Keratinocyte (primary cell): ENCODE results near the gene SPOCD1. TPM values are rescaled to one million over a fixed set of nuclear protein-coding genes. Genes with fewer than 3 reads are reported as not detected.
"Not testable (repeated sequence)": the region's sequence is repeated elsewhere in the genome, so short reads cannot be mapped to it uniquely, and the experiment has no call there.

Source experiments
- DNase-seq: peaks from one replicate; pipeline ENCODE4 v3.0.0-alpha.2; 2011; ENCODE audit warnings: low read depth, missing footprints, low spot score
- FAIRE-seq: peaks from 2 replicates; lab custom pipeline; 2011; peaks lifted over from hg19 to GRCh38; lab: Jason Lieb, UNC
- H2AFZ ChIP-seq: 2 replicates; pipeline ENCODE4 v1.6.0; 2012; ENCODE audit warnings: low read length, control low read depth, inconsistent platforms; ENCODE audit not compliant: control insufficient read depth
- H3K27ac ChIP-seq: 2 replicates; pipeline ENCODE4 v1.5.1; 2011; ENCODE audit warnings: low read length; ENCODE audit not compliant: control insufficient read depth, insufficient read depth
- H3K27me3 ChIP-seq: 3 replicates; pipeline ENCODE4 v1.6.0; 2011; ENCODE audit warnings: low read length; ENCODE audit not compliant: control insufficient read depth, insufficient read depth; ENCODE audit errors: extremely low read depth
- H3K36me3 ChIP-seq, 2 experiments: 2 replicates in 1 of 2; 3 replicates in 1 of 2; pipeline ENCODE4 v1.5.1; 2011; ENCODE audit warnings: low read length in 2 of 2, mild to moderate bottlenecking in 1 of 2; ENCODE audit not compliant: control insufficient read depth in 2 of 2, insufficient read depth in 2 of 2; ENCODE audit errors: extremely low read depth in 1 of 2
- H3K4me1 ChIP-seq: 3 replicates; pipeline ENCODE4 v1.5.1; 2011; ENCODE audit warnings: low read length; ENCODE audit not compliant: control insufficient read depth, insufficient read depth; ENCODE audit errors: extremely low read depth
- H3K4me2 ChIP-seq: 3 replicates; pipeline ENCODE4 v1.6.0; 2011; ENCODE audit warnings: low read depth, low read length; ENCODE audit not compliant: control insufficient read depth, insufficient read depth; ENCODE audit errors: extremely low read depth
- H3K4me3 ChIP-seq, 3 experiments: fragments of 200-600 bp in 1 of 3; sonication (generic) in 1 of 3; 2 replicates in 2 of 3; 3 replicates in 1 of 3; pipeline ENCODE4 v1.5.1; 2011 to 2016; ENCODE audit warnings: low read length in 3 of 3, mild to moderate bottlenecking in 3 of 3, control low read depth in 2 of 3, inconsistent platforms in 1 of 3, low read depth in 1 of 3, mixed read lengths in 1 of 3, mixed run types in 1 of 3, moderate library complexity in 1 of 3; ENCODE audit not compliant: control insufficient read depth in 2 of 3, insufficient read depth in 2 of 3; ENCODE audit errors: extremely low read depth in 1 of 3
- H3K79me2 ChIP-seq: 2 replicates; pipeline ENCODE4 v1.6.0; 2012; ENCODE audit warnings: low read length; ENCODE audit not compliant: control insufficient read depth, insufficient read depth
- H3K9ac ChIP-seq: 3 replicates; pipeline ENCODE4 v1.6.0; 2011; ENCODE audit warnings: low read length; ENCODE audit not compliant: control insufficient read depth, insufficient read depth; ENCODE audit errors: extremely low read depth
- H3K9me1 ChIP-seq: 3 replicates; pipeline ENCODE4 v1.6.0; 2011; ENCODE audit warnings: low read length; ENCODE audit not compliant: control insufficient read depth, insufficient read depth; ENCODE audit errors: extremely low read depth
- H3K9me3 ChIP-seq: 2 replicates; pipeline ENCODE4 v1.5.1; 2012; ENCODE audit warnings: low read depth, low read length; ENCODE audit not compliant: control insufficient read depth
- H4K20me1 ChIP-seq: 3 replicates; pipeline ENCODE4 v1.6.0; 2011; ENCODE audit warnings: low read length; ENCODE audit not compliant: control insufficient read depth, insufficient read depth; ENCODE audit errors: extremely low read depth
- EZH2 ChIP-seq: IDR thresholded peaks from one replicate; pipeline ENCODE4 v1.6.1; 2012; ENCODE audit warnings: inconsistent platforms, mild to moderate bottlenecking, low read length, moderate library complexity
- dilution Hi-C: fragments of 300-500 bp; cut with MboI; formaldehyde crosslinking; loops from one replicate; pipeline ENCODE4 v1.7.0; 2020; ENCODE audit warnings: low sequenced_read_pairs; ENCODE audit not compliant: extremely low pct_ligation_motif_present
- polyA plus RNA-seq, 5 experiments: library from polyadenylated mRNA; depleted of rRNA in 3 of 5; stranded (reverse) in 3 of 5; stranded (forward) in 1 of 5; unstranded in 1 of 5; fragments of >200 nt; gene quantifications; 1 replicate in 1 of 5; 2 replicates in 3 of 5; 3 replicates in 1 of 5; pipeline versions ENCODE4 v1.2.1 to v1.2.3, GENCODE V29; 2011 to 2012; ENCODE audit warnings: missing spikeins in 2 of 5, low read depth in 1 of 5, low replicate concordance in 1 of 5
- TF ChIP-seq, protein P1 (sequence below), 3 experiments: IDR thresholded peaks in 1 of 3; conservative IDR thresholded peaks in 1 of 3; optimal IDR thresholded peaks in 1 of 3; 2 replicates in 2 of 3; 3 replicates in 1 of 3; pipeline versions ENCODE3 to v1.5.1; 2011; ENCODE audit warnings: low read length in 3 of 3, mild to moderate bottlenecking in 3 of 3, moderate library complexity in 2 of 3, control low read depth in 1 of 3, inconsistent platforms in 1 of 3; ENCODE audit not compliant: insufficient read depth in 2 of 3; ENCODE audit errors: extremely low read depth in 1 of 3

Gene SPOCD1
- polyA plus RNA-seq, 1 donor (not counting 4 experiments of a cell fraction or from before 2014, with no cell fraction given), result 4.7 TPM

DNA sequence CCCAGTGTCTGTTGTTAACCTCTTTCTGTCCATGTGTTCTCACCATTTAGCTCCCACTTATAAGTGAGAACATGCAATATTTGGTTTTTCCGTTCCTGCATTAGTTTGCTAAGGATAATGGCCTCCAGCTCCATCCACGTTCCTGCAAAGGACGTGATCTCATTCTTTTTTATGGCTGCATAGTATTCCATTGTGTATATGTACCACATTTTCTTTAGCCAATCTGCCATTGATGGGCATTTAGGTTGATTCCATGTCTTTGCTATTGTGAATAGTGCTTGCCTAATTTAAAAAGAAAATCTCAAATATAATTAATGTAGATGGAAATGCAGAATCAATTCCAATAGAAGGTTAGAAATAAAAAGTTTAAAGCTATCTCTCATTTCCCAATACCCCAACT, 679 bp upstream of the SPOCD1 start:
- DNase-seq, FAIRE-seq, H3K4me1 ChIP-seq, H2AFZ ChIP-seq, dilution Hi-C loops, H3K36me3 ChIP-seq, H3K4me3 ChIP-seq, H3K27me3 ChIP-seq, H3K9me1 ChIP-seq, H3K79me2 ChIP-seq, H3K9me3 ChIP-seq, H3K4me2 ChIP-seq, H3K27ac ChIP-seq, H3K9ac ChIP-seq, H4K20me1 ChIP-seq: not testable (repeated sequence)

DNA sequence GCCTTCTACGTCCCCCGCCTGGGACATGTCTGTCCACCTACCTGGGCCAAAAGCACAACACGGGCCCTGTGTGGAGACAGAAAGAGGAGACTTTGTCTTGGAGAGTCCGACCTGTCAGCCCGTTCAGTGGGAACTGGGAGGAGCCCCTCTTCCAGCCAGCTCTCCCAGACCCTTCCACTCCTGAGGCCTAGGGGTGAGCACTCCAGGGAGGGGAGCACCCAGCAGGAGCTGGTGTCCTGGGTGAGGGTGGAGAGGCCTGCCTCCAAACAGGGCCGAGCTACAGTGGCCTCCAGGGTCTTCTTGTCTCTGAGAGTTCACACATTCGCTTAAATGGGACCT, 546 bp downstream of the SPOCD1 start:
- Histone ChIP-seq H3K9me1 (no peaks in the 10 kb centered on the region), H3K79me2 (no peaks in the 10 kb centered on the region), H2AFZ (no peak overlapping the region), H3K27me3 (no peaks in the 10 kb centered on the region), H3K36me3 (no peaks in the 10 kb centered on the region), H3K9ac (no peak overlapping the region), H4K20me1 (no peaks in the 10 kb centered on the region), H3K4me3 (no peak overlapping the region), H3K9me3 (no peaks in the 10 kb centered on the region), H3K4me1 (no peaks in the 10 kb centered on the region), H3K4me2 (no peak overlapping the region), H3K27ac (no peak overlapping the region)
- FAIRE-seq (no peak), DNase-seq (no peak)
- dilution Hi-C loops, result no loop called here
- no peak for TF ChIP-seq EZH2
- TF ChIP-seq, protein P1, sequence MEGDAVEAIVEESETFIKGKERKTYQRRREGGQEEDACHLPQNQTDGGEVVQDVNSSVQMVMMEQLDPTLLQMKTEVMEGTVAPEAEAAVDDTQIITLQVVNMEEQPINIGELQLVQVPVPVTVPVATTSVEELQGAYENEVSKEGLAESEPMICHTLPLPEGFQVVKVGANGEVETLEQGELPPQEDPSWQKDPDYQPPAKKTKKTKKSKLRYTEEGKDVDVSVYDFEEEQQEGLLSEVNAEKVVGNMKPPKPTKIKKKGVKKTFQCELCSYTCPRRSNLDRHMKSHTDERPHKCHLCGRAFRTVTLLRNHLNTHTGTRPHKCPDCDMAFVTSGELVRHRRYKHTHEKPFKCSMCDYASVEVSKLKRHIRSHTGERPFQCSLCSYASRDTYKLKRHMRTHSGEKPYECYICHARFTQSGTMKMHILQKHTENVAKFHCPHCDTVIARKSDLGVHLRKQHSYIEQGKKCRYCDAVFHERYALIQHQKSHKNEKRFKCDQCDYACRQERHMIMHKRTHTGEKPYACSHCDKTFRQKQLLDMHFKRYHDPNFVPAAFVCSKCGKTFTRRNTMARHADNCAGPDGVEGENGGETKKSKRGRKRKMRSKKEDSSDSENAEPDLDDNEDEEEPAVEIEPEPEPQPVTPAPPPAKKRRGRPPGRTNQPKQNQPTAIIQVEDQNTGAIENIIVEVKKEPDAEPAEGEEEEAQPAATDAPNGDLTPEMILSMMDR (optimal IDR thresholded peaks at IDR 0.05 in 1 of 3, IDR thresholded peaks at IDR 0.05 in 1 of 3, conservative IDR thresholded peaks at IDR 0.05 in 1 of 3; ENCODE audit: extremely low read depth in 1 of 3, insufficient read depth in 2 of 3, low read length in 3 of 3), result no peak

DNA sequence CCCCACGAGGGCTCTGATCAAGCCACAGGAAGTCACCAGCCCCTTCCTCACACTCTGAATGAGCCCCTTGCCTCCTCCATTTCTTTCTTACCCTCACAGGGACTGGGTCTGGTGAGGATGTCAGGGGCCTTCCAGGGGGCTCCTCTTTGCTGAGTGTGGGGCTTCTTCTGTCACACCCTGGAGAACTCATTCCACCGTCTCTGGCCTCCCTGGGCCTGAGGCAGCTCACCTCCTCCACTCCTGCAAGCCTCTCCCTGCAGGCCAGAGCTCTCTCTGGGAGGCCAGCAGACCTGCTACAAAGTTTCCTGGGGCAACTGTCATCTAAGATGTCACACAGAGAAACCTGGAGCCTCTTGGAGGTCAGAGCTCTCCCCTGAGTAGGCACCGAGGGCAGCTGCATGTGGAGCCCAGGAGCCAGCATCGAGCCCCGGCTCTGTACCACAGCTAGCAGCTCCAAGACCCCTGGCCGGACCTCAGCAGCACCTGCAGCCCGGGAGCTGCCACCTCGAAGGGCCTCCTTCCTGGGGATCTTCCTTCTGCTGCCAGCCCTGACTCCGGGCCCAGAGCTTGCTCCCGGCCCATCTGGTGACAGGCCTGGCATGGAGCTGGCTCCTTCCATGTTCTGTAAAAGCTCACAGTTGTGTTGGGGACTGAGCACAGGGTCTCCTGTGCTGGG, 1.1 kb downstream of the SPOCD1 start:
- no peak overlapping the region for H2AFZ ChIP-seq
- DNase-seq, result no peak
- H3K27ac ChIP-seq, result no peak overlapping the region
- no peaks in the 10 kb centered on the region for H3K79me2 ChIP-seq
- H3K4me2 ChIP-seq, result no peak overlapping the region
- TF ChIP-seq EZH2, result no peak
- TF ChIP-seq, protein P1 (optimal IDR thresholded peaks at IDR 0.05 in 1 of 3, IDR thresholded peaks at IDR 0.05 in 1 of 3, conservative IDR thresholded peaks at IDR 0.05 in 1 of 3; ENCODE audit: extremely low read depth in 1 of 3, insufficient read depth in 2 of 3, low read length in 3 of 3), result no peak
- H3K9ac ChIP-seq, result no peak overlapping the region
- no peaks in the 10 kb centered on the region for H3K27me3 ChIP-seq
- no peaks in the 10 kb centered on the region for H4K20me1 ChIP-seq
- no peak overlapping the region for H3K4me3 ChIP-seq
- no peaks in the 10 kb centered on the region for H3K4me1 ChIP-seq
- H3K9me3 ChIP-seq, result no peaks in the 10 kb centered on the region
- no peaks in the 10 kb centered on the region for H3K36me3 ChIP-seq
- dilution Hi-C loops, result no loop called here
- H3K9me1 ChIP-seq, result no peaks in the 10 kb centered on the region
- FAIRE-seq, result no peak
